GM13977 (cell line): ENCODE data around the gene RNPEP.

ENCODE experiments used
- DNase-seq: peaks from one replicate; pipeline ENCODE4 v3.0.0; 2012; ENCODE audit warnings: low spot score
- in situ Hi-C: fragments of 300-500 bp; cut with MboI; formaldehyde crosslinking; loops from one replicate; pipeline ENCODE4 v1.12.0; 2022; ENCODE audit warnings: low sequenced_read_pairs, low pct_unique_long_range_greater_than_20kb, mixed read lengths, inconsistent platforms; ENCODE audit not compliant: unreplicated experiment
- TF ChIP-seq, protein P1 (sequence below): IDR thresholded peaks from 2 replicates; pipeline ENCODE4 v1.5.1; 2012; ENCODE audit warnings: mild to moderate bottlenecking, control low read depth; ENCODE audit not compliant: insufficient read depth; ENCODE audit errors: extremely low read depth, missing control alignments

The RNPEP gene

DNA sequence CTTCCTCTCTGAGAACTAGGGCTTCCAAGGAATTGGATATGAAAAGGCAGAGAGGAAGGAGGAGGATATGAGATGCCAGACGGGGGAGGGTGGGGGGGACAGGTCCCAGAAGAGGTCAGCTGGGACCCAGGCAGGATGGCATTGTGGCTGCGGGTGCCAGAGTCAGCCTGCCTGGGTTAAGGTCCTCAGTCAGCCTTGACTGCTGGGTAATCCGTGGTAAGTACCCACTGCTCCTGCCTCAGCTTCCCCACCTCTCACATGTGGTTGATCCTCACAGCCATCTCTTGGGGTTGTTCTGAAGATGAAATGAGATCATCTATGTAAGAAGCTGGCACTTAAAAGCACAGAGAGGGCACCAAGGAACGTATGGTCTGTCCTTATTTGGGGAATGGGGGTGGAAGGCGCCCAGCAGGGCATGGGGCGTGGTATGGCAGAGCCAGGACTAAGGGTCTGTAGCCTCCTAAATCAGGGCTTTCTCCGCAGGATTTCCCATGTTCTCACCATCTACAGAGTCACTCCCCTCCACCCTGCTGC is 51.8 kb downstream of the RNPEP start:
- TF ChIP-seq, protein P1, sequence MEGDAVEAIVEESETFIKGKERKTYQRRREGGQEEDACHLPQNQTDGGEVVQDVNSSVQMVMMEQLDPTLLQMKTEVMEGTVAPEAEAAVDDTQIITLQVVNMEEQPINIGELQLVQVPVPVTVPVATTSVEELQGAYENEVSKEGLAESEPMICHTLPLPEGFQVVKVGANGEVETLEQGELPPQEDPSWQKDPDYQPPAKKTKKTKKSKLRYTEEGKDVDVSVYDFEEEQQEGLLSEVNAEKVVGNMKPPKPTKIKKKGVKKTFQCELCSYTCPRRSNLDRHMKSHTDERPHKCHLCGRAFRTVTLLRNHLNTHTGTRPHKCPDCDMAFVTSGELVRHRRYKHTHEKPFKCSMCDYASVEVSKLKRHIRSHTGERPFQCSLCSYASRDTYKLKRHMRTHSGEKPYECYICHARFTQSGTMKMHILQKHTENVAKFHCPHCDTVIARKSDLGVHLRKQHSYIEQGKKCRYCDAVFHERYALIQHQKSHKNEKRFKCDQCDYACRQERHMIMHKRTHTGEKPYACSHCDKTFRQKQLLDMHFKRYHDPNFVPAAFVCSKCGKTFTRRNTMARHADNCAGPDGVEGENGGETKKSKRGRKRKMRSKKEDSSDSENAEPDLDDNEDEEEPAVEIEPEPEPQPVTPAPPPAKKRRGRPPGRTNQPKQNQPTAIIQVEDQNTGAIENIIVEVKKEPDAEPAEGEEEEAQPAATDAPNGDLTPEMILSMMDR, result no peak
- in situ Hi-C loops, result no loop called here
- DNase-seq, result peak; percentile 7

GRCh38 chr1:202034683-202035462 is 52.4 kb downstream of the RNPEP start:
- DNase-seq, result peak; percentile 32
- in situ Hi-C loops, result no loop called here
- TF ChIP-seq, protein P1, result no peak

DNA sequence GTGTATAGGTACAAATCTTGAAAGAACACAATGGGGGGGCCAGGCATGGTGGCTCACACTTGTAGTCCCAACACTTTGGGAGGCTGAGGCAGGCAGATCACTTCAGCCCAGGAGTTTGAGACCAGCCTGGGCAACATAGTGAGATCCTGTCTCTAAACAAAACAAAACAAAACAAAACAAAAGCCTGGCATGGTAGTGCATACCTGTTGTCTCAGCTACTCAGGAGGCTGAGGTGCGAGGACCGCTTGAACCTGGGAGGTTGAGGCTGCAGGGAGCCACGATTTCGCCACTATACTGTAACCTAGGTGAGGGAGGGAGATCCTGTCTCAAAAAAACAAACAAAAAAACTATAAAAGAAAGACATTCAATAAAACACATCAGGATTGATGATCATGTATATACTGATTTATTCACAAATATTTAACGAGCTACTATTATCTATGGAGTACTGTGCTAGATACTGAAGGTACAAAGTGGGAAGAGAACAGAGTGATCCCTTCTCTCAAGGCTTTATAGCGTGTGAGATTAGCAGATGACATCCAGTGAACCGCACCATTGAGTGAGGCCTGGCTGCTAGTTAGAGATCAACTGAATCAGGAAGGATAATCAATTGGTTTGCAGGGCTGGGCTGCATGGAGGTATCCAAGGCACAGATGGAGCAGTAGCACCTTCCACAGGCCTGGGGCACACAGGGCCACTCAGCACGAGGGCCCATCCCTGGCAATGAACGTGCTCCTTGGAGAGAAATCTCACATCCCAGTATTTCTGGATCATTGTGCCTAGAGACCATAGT is 54.3 kb downstream of the RNPEP start:
- in situ Hi-C loops, result no loop called here
- no peak for DNase-seq
- TF ChIP-seq, protein P1, result no peak

GRCh38 chr1:202037706-202038296 is 55.4 kb downstream of the RNPEP start:
- TF ChIP-seq, protein P1, result no peak
- no peak for DNase-seq
- in situ Hi-C loops, result no loop called here

GRCh38 chr1:202038688-202039346 is 56.4 kb downstream of the RNPEP start:
- TF ChIP-seq, protein P1, result no peak
- in situ Hi-C loops, result no loop called here

GRCh38 chr1:202045705-202046104 is 63.3 kb downstream of the RNPEP start:
- TF ChIP-seq, protein P1, result no peak
- in situ Hi-C loops, result no loop called here
- no peak for DNase-seq

More at GRCh38 chr1:202038688-202039346, 56.4 kb downstream of the RNPEP start:
- DNase-seq, result no peak
